ENCODE results near the gene GMPPA. TPM values are rescaled to one million over a fixed set of nuclear protein-coding genes. Genes with fewer than 3 reads are reported as not detected.

GMPPA gene
- total RNA-seq (2021), result 32.0 and 34.5 TPM in 2 replicates
- long read RNA-seq, transcript GMPPA-203 (13 exons, 1,823 nt), result minor isoform, 6 of 146 reads
- long read RNA-seq, transcript GMPPA-201 (13 exons, 1,544 nt), result major isoform, 81 of 146 reads
- long read RNA-seq, transcript GMPPA-205 (12 exons, 1,630 nt), result minor isoform, 6 of 146 reads
- long read RNA-seq, transcript GMPPA-204 (13 exons, 1,501 nt), result minor isoform, 30 of 146 reads
- long read RNA-seq, partial matches to known transcripts, result 4 of 146 reads
- long read RNA-seq, other reads (novel, unspliced or antisense), result 19 of 146 reads

DNA sequence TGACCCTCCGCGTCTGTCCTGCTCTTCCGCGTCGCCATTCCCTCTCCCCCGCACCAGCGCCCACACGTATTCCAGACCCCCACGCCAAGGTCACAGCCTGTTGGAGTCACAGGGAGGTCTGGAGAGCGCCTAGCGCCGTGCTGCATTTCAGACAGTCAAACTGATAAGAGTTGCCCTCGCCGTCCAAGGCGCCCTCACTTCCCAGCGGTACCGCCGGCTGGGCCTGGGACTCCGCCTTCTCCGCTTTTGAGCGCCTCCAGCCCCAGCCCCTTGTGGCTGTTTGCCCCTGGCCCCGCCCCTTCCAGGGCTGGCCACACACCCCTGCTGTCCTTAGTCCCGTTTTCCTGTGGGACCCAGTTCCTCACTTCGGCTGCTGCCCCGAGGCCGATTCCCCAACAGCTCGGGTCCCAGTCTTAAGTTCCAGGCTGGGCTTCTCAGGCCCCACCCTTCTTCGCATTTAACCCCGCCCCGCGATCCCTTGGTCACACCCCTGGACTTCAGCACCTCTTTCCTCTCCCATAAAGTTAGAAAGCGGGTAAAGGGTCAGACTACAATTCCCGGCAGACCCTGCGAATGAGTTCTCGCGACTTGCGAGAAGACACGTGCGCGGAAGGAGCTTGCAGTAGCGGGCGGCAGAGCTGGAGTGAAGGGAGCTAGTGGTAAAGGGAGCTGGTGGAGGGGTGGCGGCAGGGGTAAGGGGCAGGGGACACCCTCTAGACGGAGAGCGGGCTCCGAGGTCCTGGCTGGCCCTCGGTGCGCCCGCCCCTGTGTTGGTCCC lies at the start of gene GMPPA:
Gene GMPPA (plus strand): TSS at position 612 of the 778 bp plus-strand sequence. CDS start 1,085 bp downstream, outside the sequence.
- Histone ChIP-seq H3K56ac (ENCODE audit: insufficient read length, low read depth, low read length) (no peak within 1 kb of the TSS), H4K91ac (ENCODE audit: insufficient read length, low read depth, low read length) (no peak within 1 kb of the TSS), H3K14ac (ENCODE audit: insufficient read depth, low read length) (no peak within 1 kb of the TSS), H3K4ac (ENCODE audit: low read depth, low read length) (no peak within 1 kb of the TSS), H2BK5ac (ENCODE audit: insufficient read length, low read length) (no peak within 1 kb of the TSS), H4K5ac (ENCODE audit: insufficient read length, low read depth, low read length) (no peak within 1 kb of the TSS), H2BK20ac (ENCODE audit: low read depth, low read length, poor library complexity, severe bottlenecking) (no peak within 1 kb of the TSS), H2AK5ac (ENCODE audit: insufficient read length, low read length) (no peak within 1 kb of the TSS), H3K4me2 (ENCODE audit: insufficient read depth, insufficient read length, low read length) (peak within 1 kb of the TSS; percentile 85), H3K9ac (ENCODE audit: extremely low read depth, insufficient read length, low read length) (peak within 1 kb of the TSS; percentile 74), H4K8ac (replicated peaks; ENCODE audit: insufficient read length, low read depth, low read length) (no peak within 1 kb of the TSS), H3K23ac (ENCODE audit: insufficient read length, low read depth, low read length) (no peak within 1 kb of the TSS), H3K27ac (ENCODE audit: insufficient read length, low read depth, low read length) (no peak within 1 kb of the TSS), H3T11ph (ENCODE audit: low read length) (no peak within 1 kb of the TSS), H3K18ac (ENCODE audit: insufficient read length, low read depth, low read length) (no peak within 1 kb of the TSS), H4K20me1 (ENCODE audit: control insufficient read depth, insufficient read depth, insufficient read length) (peaks cover 5% of the 10 kb centered on the region), H3K27me3 (ENCODE audit: insufficient read depth, low read length) (peaks cover 15% of the 10 kb centered on the region; the same call in 1 of the 2 replicates), H2AFZ (ENCODE audit: low read length) (no peak within 1 kb of the TSS), H3K79me1 (ENCODE audit: insufficient read depth, low read depth, low read length, poor library complexity, severe bottlenecking) (no peaks in the 10 kb centered on the region), H3K4me1 (ENCODE audit: insufficient read depth, low read length) (peaks cover 12% of the 10 kb centered on the region; the same call in 1 of the 2 replicates), H2BK120ac (ENCODE audit: low read depth, low read length, poor library complexity, severe bottlenecking) (no peak within 1 kb of the TSS), H3K79me2 (ENCODE audit: insufficient read depth, low read length) (no peaks in the 10 kb centered on the region), H3K9me3 (ENCODE audit: control insufficient read depth, low read depth, low read length) (no peaks in the 10 kb centered on the region), H2BK15ac (ENCODE audit: low read depth, low read length) (no peak within 1 kb of the TSS), H3K23me2 (ENCODE audit: insufficient read length, low read depth, low read length, poor library complexity, severe bottlenecking) (peaks cover 24% of the 10 kb centered on the region), H2BK12ac (ENCODE audit: insufficient read length, low read depth, low read length) (no peak within 1 kb of the TSS)
- peak within 1 kb of the TSS; percentile 83 to 94 (median 93); a peak in 6 of 7 replicates for H3K27ac Mint-ChIP-seq
- TF ChIP-seq, protein P1, sequence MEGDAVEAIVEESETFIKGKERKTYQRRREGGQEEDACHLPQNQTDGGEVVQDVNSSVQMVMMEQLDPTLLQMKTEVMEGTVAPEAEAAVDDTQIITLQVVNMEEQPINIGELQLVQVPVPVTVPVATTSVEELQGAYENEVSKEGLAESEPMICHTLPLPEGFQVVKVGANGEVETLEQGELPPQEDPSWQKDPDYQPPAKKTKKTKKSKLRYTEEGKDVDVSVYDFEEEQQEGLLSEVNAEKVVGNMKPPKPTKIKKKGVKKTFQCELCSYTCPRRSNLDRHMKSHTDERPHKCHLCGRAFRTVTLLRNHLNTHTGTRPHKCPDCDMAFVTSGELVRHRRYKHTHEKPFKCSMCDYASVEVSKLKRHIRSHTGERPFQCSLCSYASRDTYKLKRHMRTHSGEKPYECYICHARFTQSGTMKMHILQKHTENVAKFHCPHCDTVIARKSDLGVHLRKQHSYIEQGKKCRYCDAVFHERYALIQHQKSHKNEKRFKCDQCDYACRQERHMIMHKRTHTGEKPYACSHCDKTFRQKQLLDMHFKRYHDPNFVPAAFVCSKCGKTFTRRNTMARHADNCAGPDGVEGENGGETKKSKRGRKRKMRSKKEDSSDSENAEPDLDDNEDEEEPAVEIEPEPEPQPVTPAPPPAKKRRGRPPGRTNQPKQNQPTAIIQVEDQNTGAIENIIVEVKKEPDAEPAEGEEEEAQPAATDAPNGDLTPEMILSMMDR (conservative IDR thresholded peaks at IDR 0.05), result no peak
- H3K36me3 Mint-ChIP-seq (ENCODE audit: insufficient read depth in 1 of 3, low read depth in 3 of 3), result peaks cover under 1 to 3% (median 2%) of the 10 kb centered on the region in 3 experiments; a peak in 6 of 7 replicates
- peaks cover 36 to 52% of the 10 kb centered on the region in 2 experiments for H3K4me1 Mint-ChIP-seq
- peaks cover 43% of the 10 kb centered on the region for H3K27me3 Mint-ChIP-seq (ENCODE audit: low read depth)
- H3K9me3 Mint-ChIP-seq, result no peaks in the 10 kb centered on the region; a peak in 1 of 5 replicates
- peak; percentile 99 for DNase-seq
- H3K4me3 Mint-ChIP-seq, result peak within 1 kb of the TSS; percentile 81 to 96
- WGBS (ENCODE audit: extremely low coverage, insufficient read length, low lambda C conversion rate), result no CpG with 5 or more reads among the region's 49 CpGs
